WTC11 (cell line): ENCODE results near the gene MTX1. TPM values are rescaled to one million over a fixed set of nuclear protein-coding genes. Genes with fewer than 3 reads are reported as not detected.

ENCODE experiments used
- ATAC-seq: fragments of 200-7000 bp; cut with Tn5 transposase; 2 replicates; pipeline ENCODE4 v1.10.0; 2021; ENCODE audit warnings: mild to moderate bottlenecking, moderate library complexity
- CTCF ChIA-PET: fragments of 300-600 bp; sonication (Branson Sonifier 250); formaldehyde crosslinking; loops from one replicate; lab custom pipeline; 2021; ENCODE audit warnings: antibody characterized with exemption; lab: Charles Lee
- POLR2A ChIA-PET: fragments of 350-600 bp; sonication (Branson Sonifier 250); formaldehyde crosslinking; loops from one replicate; lab custom pipeline; 2021; ENCODE audit warnings: antibody characterized with exemption; lab: Charles Lee
- DNase-seq: peaks from one replicate; pipeline ENCODE4 v3.0.0; 2021; ENCODE audit warnings: low spot score
- H3K27ac Mint-ChIP-seq: 2 replicates; pipeline ENCODE4 v1.8.0; 2021; ENCODE audit warnings: mixed read lengths
- H3K27me3 Mint-ChIP-seq: 2 replicates; pipeline ENCODE4 v1.8.0; 2021; ENCODE audit warnings: low read depth, mild to moderate bottlenecking, moderate library complexity, mixed read lengths
- H3K36me3 Mint-ChIP-seq: 2 replicates; pipeline ENCODE4 v1.8.0; 2021; ENCODE audit warnings: mixed read lengths
- H3K4me1 Mint-ChIP-seq: 2 replicates; pipeline ENCODE4 v1.8.0; 2022; ENCODE audit warnings: mixed read lengths
- H3K4me3 Mint-ChIP-seq: 2 replicates; pipeline ENCODE4 v1.8.0; 2021; ENCODE audit warnings: mild to moderate bottlenecking, moderate library complexity, mixed read lengths
- H3K9me3 Mint-ChIP-seq: 2 replicates; pipeline ENCODE4 v1.8.0; 2021; ENCODE audit warnings: mixed read lengths
- AFF4 ChIP-seq: sonication (generic); formaldehyde crosslinking; IDR thresholded peaks from 2 replicates; pipeline ENCODE4 v1.8.1; 2023; ENCODE audit warnings: mild to moderate bottlenecking, missing genetic modification reagents, borderline replicate concordance
- ATF2 ChIP-seq: sonication (generic); formaldehyde crosslinking; IDR thresholded peaks from 2 replicates; pipeline ENCODE4 v1.8.1; 2022; ENCODE audit warnings: low read depth, missing genetic modification reagents, borderline replicate concordance
- CDX4 ChIP-seq: fragments of 250-450 bp; sonication (Bioruptor Pico); IDR thresholded peaks from 2 replicates; pipeline ENCODE4 v1.9.0; 2021; ENCODE audit warnings: moderate library complexity, mild to moderate bottlenecking, inconsistent platforms, borderline replicate concordance
- ERG ChIP-seq: fragments of 250-450 bp; sonication (Bioruptor Pico); IDR thresholded peaks from 2 replicates; pipeline ENCODE4 v1.8.0; 2021; ENCODE audit warnings: mild to moderate bottlenecking
- ESRRA ChIP-seq: sonication (generic); formaldehyde crosslinking; IDR thresholded peaks from 2 replicates; pipeline ENCODE4 v1.8.1; 2022; ENCODE audit warnings: mild to moderate bottlenecking, missing genetic modification reagents, borderline replicate concordance
- GABPB1 ChIP-seq: sonication (generic); formaldehyde crosslinking; IDR thresholded peaks from 2 replicates; pipeline ENCODE4 v1.8.1; 2023; ENCODE audit warnings: mild to moderate bottlenecking, missing genetic modification reagents
- MYBL2 ChIP-seq: sonication (generic); formaldehyde crosslinking; IDR thresholded peaks from 2 replicates; pipeline ENCODE4 v1.8.1; 2023; ENCODE audit warnings: mild to moderate bottlenecking, moderate library complexity, missing genetic modification reagents
- NFE2L1 ChIP-seq: sonication (generic); formaldehyde crosslinking; IDR thresholded peaks from 2 replicates; pipeline ENCODE4 v1.8.1; 2023; ENCODE audit warnings: missing genetic modification reagents
- NR1H2 ChIP-seq: sonication (generic); formaldehyde crosslinking; IDR thresholded peaks from 2 replicates; pipeline ENCODE4 v1.9.0; 2021; ENCODE audit warnings: mild to moderate bottlenecking, moderate library complexity, missing genetic modification reagents
- OVOL2 ChIP-seq: fragments of 250-450 bp; sonication (Bioruptor Pico); IDR thresholded peaks from 2 replicates; pipeline ENCODE4 v1.9.0; 2021; ENCODE audit warnings: mild to moderate bottlenecking, borderline replicate concordance
- PRDM15 ChIP-seq: sonication (generic); formaldehyde crosslinking; IDR thresholded peaks from 2 replicates; pipeline ENCODE4 v1.8.0; 2022; ENCODE audit warnings: missing genetic modification reagents
- PRRX2 ChIP-seq: fragments of 250-450 bp; sonication (Bioruptor Pico); IDR thresholded peaks from 2 replicates; pipeline ENCODE4 v1.8.0; 2021; ENCODE audit warnings: mild to moderate bottlenecking
- RELA ChIP-seq: sonication (generic); formaldehyde crosslinking; IDR thresholded peaks from 2 replicates; pipeline ENCODE4 v1.8.1; 2022; ENCODE audit warnings: missing genetic modification reagents, mild to moderate bottlenecking, borderline replicate concordance
- RORB ChIP-seq: fragments of 250-450 bp; sonication (Bioruptor Pico); IDR thresholded peaks from 2 replicates; pipeline ENCODE4 v1.9.0; 2021; ENCODE audit warnings: mild to moderate bottlenecking
- TEAD1 ChIP-seq: sonication (generic); formaldehyde crosslinking; IDR thresholded peaks from 2 replicates; pipeline ENCODE4 v1.8.0; 2022; ENCODE audit warnings: mild to moderate bottlenecking, missing genetic modification reagents
- USF2 ChIP-seq: sonication (generic); formaldehyde crosslinking; IDR thresholded peaks from 2 replicates; pipeline ENCODE4 v1.8.1; 2023; ENCODE audit warnings: mild to moderate bottlenecking, missing genetic modification reagents, moderate library complexity
- ZNF121 ChIP-seq: sonication (generic); formaldehyde crosslinking; IDR thresholded peaks from 2 replicates; pipeline ENCODE4 v1.8.0; 2023; ENCODE audit warnings: missing genetic modification reagents
- ZNF219 ChIP-seq: sonication (generic); formaldehyde crosslinking; IDR thresholded peaks from 2 replicates; pipeline ENCODE4 v1.8.0; 2023; ENCODE audit warnings: missing genetic modification reagents, mild to moderate bottlenecking, borderline replicate concordance
- ZNF423 ChIP-seq: fragments of 250-450 bp; sonication (Bioruptor Pico); IDR thresholded peaks from 2 replicates; pipeline ENCODE4 v2.1.2; 2022; ENCODE audit warnings: mild to moderate bottlenecking, moderate library complexity
- total RNA-seq: library from RNA; stranded (reverse); gene quantifications from 3 replicates; pipeline ENCODE4 v1.2.3, GENCODE V29; 2021

The MTX1 gene
- total RNA-seq, 1 experiment from 2014 or later, result 62.8 TPM

GRCh38 chr1:155170806-155171205 lies 37.7 kb upstream of the MTX1 start (continued):
- TF ChIP-seq AFF4 (no peak), ESRRA (CRISPR knock-in tag) (no peak), PRDM15 (CRISPR knock-in tag) (no peak), NR1H2 (CRISPR knock-in tag) (no peak), TEAD1 (no peak), CDX4 (no peak), ZNF423 (CRISPR knock-in tag) (no peak), RORB (CRISPR knock-in tag) (no peak), ZNF219 (CRISPR knock-in tag) (no peak), MYBL2 (no peak), RELA (CRISPR knock-in tag) (no peak)

- POLR2A ChIA-PET, result interaction anchor here (0.7 to 5.2 kb wide), 7 partner anchors 23 to 201 kb away, joined by 3 to 83 read pairs (median 6); partner anchors contain the start of gene SHC1
- peak overlapping the region; percentile 91 for H3K27ac Mint-ChIP-seq
- H3K4me1 Mint-ChIP-seq, result peaks cover 31% of the 10 kb centered on the region
Measured at GRCh38 chr1:155171836-155172731, 36.4 kb upstream of the MTX1 start.

More at GRCh38 chr1:155171836-155172731, 36.4 kb upstream of the MTX1 start:
- H3K9me3 Mint-ChIP-seq, result no peaks in the 10 kb centered on the region
- CTCF ChIA-PET, result interaction anchor here (0.7 to 12.2 kb wide), 44 partner anchors 9 to 812 kb away, joined by 3 to 605 read pairs (median 7); partner anchors contain the start of genes ADAM15, DPM3, EFNA1 and EFNA3
- no peaks in the 10 kb centered on the region for H3K27me3 Mint-ChIP-seq
- 0 out of 2 replicates have a peak, but pooled peaks have one; percentile 6 for TF ChIP-seq USF2 (CRISPR knock-in tag)
- TF ChIP-seq ZNF121 (CRISPR knock-in tag), result no peak
- no peak for TF ChIP-seq OVOL2 (CRISPR knock-in tag)
- TF ChIP-seq NFE2L1 (CRISPR knock-in tag), result no peak
- no peak for TF ChIP-seq ATF2 (CRISPR knock-in tag)
- TF ChIP-seq PRRX2 (CRISPR knock-in tag), result no peak
- TF ChIP-seq ERG (CRISPR knock-in tag), result no peak
- TF ChIP-seq GABPB1 (CRISPR knock-in tag), result no peak
- TF ChIP-seq, all 79 proteins: peak for 1
- Mint-ChIP-seq H3K36me3 (peaks cover 20% of the 10 kb centered on the region), H3K4me3 (peak overlapping the region; percentile 94)
- no peak for DNase-seq
- ATAC-seq, result no peak
